Stimulated activated CD8-positive, alpha-beta memory T cell treated with anti-CD3 and anti-CD28 coated beads, Interleukin-4, amount 100 ng/mL, for 24 hours (primary cell): Measurements from ENCODE around the gene SVOPL.

Source experiments
- DNase-seq: peaks from one replicate; pipeline ENCODE4 v3.0.0-alpha.2; 2020; ENCODE audit warnings: low read depth

Gene SVOPL

GRCh38 chr7:138661069-138661635 is 40.0 kb downstream of the SVOPL start:
- no peak for DNase-seq

GRCh38 chr7:138658889-138659288 is 42.3 kb downstream of the SVOPL start:
- DNase-seq, result no peak

- DNase-seq, result no peak
These were observed 43.2 kb downstream of the SVOPL start for GRCh38 chr7:138657854-138658386.

GRCh38 chr7:138656952-138657351 is 44.2 kb downstream of the SVOPL start:
- no peak for DNase-seq

- DNase-seq, result no peak
These were observed 46.5 kb downstream of the SVOPL start for GRCh38 chr7:138654616-138655015.

GRCh38 chr7:138649506-138649905 is 51.7 kb downstream of the SVOPL start:
- no peak for DNase-seq

- DNase-seq, result no peak
These were observed 55.9 kb downstream of the SVOPL start for GRCh38 chr7:138645284-138645683.

GRCh38 chr7:138632826-138633602 is 68.1 kb downstream of the SVOPL start:
- no peak for DNase-seq

GRCh38 chr7:138632384-138632783 is 68.8 kb downstream of the SVOPL start:
- DNase-seq, result no peak

- no peak for DNase-seq
These were observed 71.0 kb downstream of the SVOPL start for GRCh38 chr7:138630059-138630610.

- DNase-seq, result no peak
These were observed 73.8 kb downstream of the SVOPL start for GRCh38 chr7:138627361-138627760.

- no peak for DNase-seq
These were observed 74.3 kb downstream of the SVOPL start for GRCh38 chr7:138626846-138627245.

- no peak for DNase-seq
These were observed 75.3 kb downstream of the SVOPL start for GRCh38 chr7:138625849-138626230.

- DNase-seq, result no peak
These were observed 75.9 kb downstream of the SVOPL start for GRCh38 chr7:138625084-138625848.

GRCh38 chr7:138622841-138623240 is 78.3 kb downstream of the SVOPL start:
- no peak for DNase-seq

- no peak for DNase-seq
These were observed 82.2 kb downstream of the SVOPL start for GRCh38 chr7:138618933-138619332.

- no peak for DNase-seq
These were observed 82.7 kb downstream of the SVOPL start for GRCh38 chr7:138618506-138618905.

- no peak for DNase-seq
These were observed 85.1 kb downstream of the SVOPL start for GRCh38 chr7:138616085-138616484.

GRCh38 chr7:138613630-138614029 is 87.5 kb downstream of the SVOPL start:
- no peak for DNase-seq

GRCh38 chr7:138610671-138611170 is 90.4 kb downstream of the SVOPL start:
- DNase-seq, result no peak

- no peak for DNase-seq
These were observed 92.9 kb downstream of the SVOPL start for GRCh38 chr7:138608275-138608674.
